HG02610 (cell line): ENCODE data around the gene OPRD1.

Experiments
- ATAC-seq: cut with Tn5 transposase; IDR thresholded peaks from one replicate; pipeline ENCODE4 v1.9.1; 2021; ENCODE audit warnings: mild to moderate bottlenecking, moderate library complexity; ENCODE audit not compliant: unreplicated experiment

OPRD1 gene

DNA sequence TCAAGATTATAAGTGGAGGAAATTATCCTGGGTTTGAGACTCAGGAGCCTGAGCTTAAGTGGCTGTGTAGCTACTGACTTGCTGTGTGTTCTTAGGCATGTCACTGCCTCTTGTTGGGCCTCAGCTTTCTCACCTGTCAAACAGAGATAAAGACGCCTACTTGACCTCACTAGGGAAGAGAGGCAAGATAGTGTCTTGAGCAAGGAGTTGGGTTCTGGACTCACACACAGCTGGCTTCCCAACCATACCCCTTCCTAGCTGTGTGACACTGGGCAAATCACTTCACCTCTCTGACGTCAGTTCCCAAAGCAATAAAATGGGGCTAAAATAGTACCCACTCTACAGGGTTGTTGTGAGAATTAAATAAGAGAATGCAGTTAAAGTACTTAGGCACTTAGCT, 90.8 kb downstream of the OPRD1 start:
- no peak for ATAC-seq

DNA sequence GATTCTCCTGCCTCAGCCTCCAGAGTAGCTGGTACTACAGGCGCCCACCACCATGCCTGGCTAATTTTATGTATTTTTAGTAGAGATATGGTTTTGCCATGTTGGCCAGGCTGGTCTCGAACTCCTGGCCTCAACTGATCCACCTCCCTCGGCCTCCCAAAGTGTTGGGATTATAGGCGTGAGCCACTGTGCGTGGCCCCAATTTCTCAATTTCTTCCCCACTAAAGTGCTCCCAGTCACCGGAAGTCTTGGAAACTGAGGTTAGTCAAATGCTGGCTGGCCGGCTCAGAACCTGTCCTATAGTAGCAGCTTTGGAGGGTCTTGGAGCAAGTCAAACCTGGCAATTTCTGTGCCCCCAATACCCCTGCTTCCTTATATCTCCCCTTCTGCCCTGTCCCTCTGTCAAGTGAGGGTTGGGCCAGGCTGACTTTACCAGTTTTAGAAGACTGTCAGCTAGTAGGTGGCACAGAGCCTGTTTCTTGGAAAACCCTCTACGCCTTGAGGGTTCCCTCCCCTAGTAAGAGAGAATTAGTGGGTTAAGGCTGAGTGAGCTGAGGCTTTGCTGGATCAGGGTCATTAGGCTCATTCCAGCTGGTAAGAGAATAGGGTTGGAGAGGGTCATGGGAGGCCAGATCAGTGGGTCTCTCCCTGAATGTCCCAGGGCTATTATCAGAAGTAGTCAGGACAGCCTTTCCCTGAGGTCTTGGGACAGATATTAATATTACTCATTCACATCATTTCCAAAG, 94.1 kb downstream of the OPRD1 start:
- no peak for ATAC-seq

DNA sequence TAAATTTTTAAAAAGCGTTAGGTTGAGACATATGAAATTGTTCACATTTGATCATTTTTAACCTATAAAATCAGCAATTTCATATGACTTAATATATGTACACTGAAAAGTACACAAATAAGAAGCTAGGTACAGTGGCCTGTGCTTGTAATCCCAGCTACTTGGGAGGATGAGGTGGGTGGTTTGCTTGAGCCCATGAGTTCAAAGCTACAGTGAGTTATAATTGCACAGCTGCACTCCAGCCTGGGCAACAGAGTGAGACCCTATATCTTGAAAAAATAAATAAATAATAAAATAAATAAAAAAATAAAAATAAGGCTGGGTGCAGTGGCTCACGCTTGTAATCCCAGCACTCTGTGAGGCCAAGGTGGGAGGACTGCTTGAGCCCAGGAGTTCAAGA, 97.2 kb downstream of the OPRD1 start:
- no peak for ATAC-seq

GRCh38 chr1:28910379-28911115, 98.6 kb downstream of the OPRD1 start:
- ATAC-seq = no peak

DNA sequence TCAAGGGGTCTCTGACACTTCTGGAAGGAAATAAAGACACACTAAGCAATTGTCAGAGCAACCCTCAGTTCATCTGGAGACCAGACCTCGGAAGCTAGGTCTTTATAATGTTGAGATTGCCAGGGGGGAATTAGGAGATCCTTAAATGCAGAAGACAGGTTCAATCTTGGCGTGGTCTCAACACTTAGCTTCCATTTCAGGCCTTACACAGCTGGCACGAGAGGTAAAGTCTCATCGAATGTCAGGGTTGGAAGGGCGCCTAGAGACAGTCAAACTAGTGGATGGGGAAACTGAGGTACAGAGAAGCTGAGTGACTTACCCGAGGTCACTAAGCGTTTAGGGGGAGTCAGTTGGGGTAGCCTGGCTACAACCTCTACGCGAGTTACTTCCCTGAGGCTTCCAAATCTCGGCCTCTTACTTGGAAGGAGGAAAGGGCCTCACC, 101.8 kb downstream of the OPRD1 start:
- no peak for ATAC-seq

DNA sequence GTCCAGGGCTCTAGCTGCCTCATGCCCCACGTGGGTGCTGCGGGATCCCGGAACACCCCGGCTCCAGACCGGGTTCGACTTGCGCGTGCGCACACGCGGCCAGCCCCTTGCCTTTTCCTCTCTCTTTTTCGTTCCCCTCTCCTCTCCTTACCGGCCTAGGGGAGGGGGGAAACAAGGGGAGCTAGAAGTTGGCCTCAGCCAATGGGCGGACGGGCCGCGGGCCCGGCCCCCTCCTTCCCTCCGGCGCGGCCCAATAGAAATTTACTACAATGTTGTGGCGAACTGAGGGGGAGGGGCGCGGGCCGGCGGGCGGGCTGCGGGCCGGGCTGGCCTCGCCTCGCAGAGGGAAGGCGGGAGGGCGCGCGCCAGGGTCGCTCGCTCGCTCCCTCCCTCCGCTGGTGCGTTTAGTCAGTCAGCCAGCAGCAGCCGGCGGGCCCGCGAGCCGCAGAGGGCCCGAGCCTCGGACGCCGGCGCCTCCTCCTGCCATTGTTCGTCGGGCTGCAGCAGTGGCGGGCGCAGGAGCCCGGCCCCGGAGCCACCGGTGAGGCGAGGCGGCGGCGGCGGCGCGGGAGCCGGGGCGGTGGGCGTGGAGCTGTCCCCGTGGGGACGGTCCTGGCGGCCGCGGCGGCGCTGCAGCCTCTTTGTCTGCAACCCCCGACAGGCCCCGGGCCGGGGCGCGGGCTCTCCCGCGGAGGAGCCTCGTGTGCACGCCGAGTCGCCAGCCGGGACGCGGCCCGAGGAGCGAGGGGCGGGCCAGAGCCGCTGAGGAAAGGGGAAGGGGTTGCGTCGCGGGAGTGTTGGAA, 102.5 kb downstream of the OPRD1 start, which contains the start of gene EPB41:
EPB41 (plus strand) TSS at position 342 of the 803 bp plus-strand sequence. CDS start 72,869 bp downstream, outside the sequence.
- ATAC-seq = peak; percentile 75

DNA sequence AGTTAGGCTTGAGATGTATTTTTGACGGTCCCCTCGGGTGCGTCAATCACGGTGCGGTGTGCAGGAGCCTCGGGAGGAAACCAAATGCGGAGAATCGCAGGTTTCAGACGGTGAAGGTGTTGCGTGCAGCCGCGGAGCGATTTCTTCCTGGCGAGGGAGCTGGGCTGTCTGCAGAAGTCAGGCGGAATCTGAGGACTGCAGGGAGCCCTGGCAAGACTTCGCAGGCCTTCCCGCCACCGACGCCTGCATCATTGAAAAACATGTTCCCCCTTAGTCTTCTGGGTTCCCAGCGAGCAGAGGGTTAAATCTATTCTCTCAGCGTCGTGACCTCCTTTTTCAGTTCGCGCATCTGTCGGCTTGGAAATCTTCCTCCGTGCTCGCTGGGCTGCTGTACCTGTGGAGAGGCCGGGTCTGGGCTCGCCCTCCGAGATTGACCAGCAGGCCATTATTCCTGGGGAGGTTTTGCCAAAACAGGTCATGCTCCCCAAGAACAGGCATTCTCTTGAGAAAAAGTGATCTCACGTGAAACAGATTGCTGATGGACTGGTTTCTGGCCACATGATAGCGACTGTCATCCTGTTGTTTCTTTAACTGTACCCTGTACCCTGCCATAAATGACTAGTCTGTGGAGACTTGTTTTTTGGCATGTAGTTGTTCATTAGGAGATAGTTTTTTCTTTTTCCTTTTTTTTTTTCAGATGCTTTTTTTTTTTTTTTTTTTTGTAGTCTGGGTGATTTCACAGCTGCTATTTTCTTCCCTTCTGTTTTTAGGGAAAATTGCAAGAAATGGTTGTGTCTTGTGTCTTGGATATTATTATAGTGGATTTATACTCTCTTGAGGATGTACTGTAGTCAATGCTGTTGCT, 103.3 kb downstream of the OPRD1 start:
- no peak for ATAC-seq

GRCh38 chr1:28917757-28918118, 105.8 kb downstream of the OPRD1 start:
- ATAC-seq = no peak
